BE2C (cell line): ENCODE data around the gene FARS2.

Experiments
- DNase-seq: peaks from one replicate; pipeline ENCODE4 v3.0.0-alpha.2; 2020
- H3K27me3 ChIP-seq: fragments of 250-450 bp; sonication (Bioruptor Pico); 2 replicates; pipeline ENCODE4 v1.5.1; 2020; ENCODE audit warnings: mild to moderate bottlenecking
- H3K36me3 ChIP-seq: fragments of 250-450 bp; sonication (Bioruptor Pico); 2 replicates; pipeline ENCODE4 v1.5.1; 2020; ENCODE audit warnings: mild to moderate bottlenecking
- H3K4me1 ChIP-seq: fragments of 250-450 bp; sonication (Bioruptor Pico); 2 replicates; pipeline ENCODE4 v1.5.1; 2020
- H3K4me3 ChIP-seq: 2 replicates; pipeline ENCODE4 v1.5.1; 2011; ENCODE audit warnings: low read depth, low read length
- H3K9me3 ChIP-seq: fragments of 250-450 bp; sonication (Bioruptor Pico); 2 replicates; pipeline ENCODE4 v1.5.1; 2020
- CTCF ChIP-seq: IDR thresholded peaks from 2 replicates; pipeline ENCODE4 v1.5.1; 2012; ENCODE audit warnings: mild to moderate bottlenecking, low read depth, low read length

The FARS2 gene

GRCh38 chr6:5776706-5777390 is 515.5 kb downstream of the FARS2 start:
- H3K4me3 ChIP-seq, result no peak overlapping the region
- no peaks in the 10 kb centered on the region; the same call in 1 of the 2 replicates for H3K36me3 ChIP-seq
- H3K9me3 ChIP-seq, result no peaks in the 10 kb centered on the region
- no peaks in the 10 kb centered on the region for H3K27me3 ChIP-seq
- no peak for TF ChIP-seq CTCF
- no peaks in the 10 kb centered on the region for H3K4me1 ChIP-seq
- no peak for DNase-seq

DNA sequence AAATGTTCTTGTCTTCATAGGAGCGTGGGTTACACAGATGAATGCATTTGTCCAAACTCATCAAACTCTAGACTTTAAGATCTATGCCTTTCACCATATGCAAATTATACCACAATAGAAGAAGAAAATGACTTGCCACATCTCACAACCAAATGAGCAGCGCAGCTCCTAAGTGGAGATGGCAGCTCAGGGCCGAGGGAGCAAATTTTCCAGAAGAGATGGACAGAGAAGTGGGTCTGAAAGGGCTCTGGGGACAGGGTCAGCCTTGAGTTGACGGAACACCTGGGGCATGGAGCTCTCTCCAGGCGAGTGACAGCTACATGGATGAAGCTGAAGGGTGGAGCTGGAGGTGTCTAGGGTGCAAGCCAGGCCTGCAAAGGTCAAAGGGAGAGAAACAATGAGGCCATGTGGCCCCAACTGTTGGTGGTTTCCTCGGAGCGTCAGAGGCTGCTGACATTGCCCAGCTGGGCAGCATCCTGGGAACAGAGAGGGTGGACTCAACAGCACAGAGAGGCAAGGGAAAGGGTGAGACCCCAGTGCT is 517.1 kb downstream of the FARS2 start:
- Histone ChIP-seq H3K9me3 (no peaks in the 10 kb centered on the region), H3K27me3 (no peaks in the 10 kb centered on the region), H3K4me3 (no peak overlapping the region), H3K36me3 (no peaks in the 10 kb centered on the region; the same call in 1 of the 2 replicates), H3K4me1 (no peaks in the 10 kb centered on the region)
- TF ChIP-seq CTCF, result no peak
- no peak for DNase-seq

DNA sequence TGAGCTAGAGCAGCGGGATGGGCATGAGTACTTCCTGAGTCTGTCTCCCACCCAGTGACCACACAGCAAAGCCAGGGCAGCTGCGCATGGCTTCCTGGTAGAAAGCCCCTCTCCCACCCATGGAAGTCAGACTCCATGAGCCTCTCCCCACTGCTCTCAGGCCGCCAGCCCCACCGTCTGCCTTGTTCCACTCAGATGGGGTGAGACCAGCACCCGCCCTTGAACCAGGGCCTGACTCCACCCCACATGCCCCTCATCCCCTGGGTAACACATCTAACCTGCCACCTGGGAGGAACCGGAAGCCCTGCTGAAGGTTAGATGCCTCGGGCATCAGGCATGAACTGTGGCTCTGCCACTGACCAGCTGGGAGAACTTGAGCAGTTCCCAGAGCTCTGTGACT is 517.6 kb downstream of the FARS2 start:
- no peaks in the 10 kb centered on the region; the same call in 1 of the 2 replicates for H3K36me3 ChIP-seq
- H3K27me3 ChIP-seq, result no peaks in the 10 kb centered on the region
- H3K4me1 ChIP-seq, result no peaks in the 10 kb centered on the region
- no peak for TF ChIP-seq CTCF
- no peak for DNase-seq
- H3K9me3 ChIP-seq, result no peaks in the 10 kb centered on the region
- H3K4me3 ChIP-seq, result no peak overlapping the region

GRCh38 chr6:5781019-5781418 is 519.7 kb downstream of the FARS2 start:
- Histone ChIP-seq H3K9me3 (no peaks in the 10 kb centered on the region), H3K27me3 (no peaks in the 10 kb centered on the region), H3K4me3 (no peak overlapping the region), H3K4me1 (no peaks in the 10 kb centered on the region), H3K36me3 (no peaks in the 10 kb centered on the region; the same call in 1 of the 2 replicates)
- TF ChIP-seq CTCF, result no peak
- no peak for DNase-seq

DNA sequence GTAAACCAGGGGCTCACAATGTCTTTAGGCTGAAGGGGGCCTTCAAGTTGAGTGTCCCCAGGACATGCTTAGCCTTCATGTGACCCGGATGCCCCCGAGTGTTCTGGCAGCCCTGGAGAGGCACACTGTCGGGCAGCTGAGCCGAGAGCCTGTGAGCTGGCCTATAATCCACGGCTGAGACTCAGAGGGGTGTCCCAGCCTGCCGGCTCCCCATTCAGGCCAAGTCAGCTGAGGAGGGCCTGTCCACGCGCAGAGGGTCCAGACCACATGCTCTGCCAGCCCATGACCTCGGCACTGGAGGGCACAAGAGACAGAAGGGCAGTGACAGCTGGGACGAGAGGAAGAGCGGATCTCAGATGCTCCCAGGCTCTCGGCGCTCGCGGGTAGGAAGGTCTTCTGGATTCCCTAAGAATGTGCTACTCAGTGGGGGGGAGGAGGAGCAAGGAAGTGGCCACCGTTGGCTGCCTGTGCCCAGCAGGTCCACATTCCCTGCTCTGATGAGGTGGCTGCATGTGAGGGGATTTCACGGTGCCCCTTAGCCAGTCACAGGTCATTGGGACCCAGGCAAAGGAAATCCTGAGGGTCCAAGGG is 520.7 kb downstream of the FARS2 start:
- no peaks in the 10 kb centered on the region for H3K9me3 ChIP-seq
- no peaks in the 10 kb centered on the region for H3K4me1 ChIP-seq
- no peak for TF ChIP-seq CTCF
- H3K4me3 ChIP-seq, result no peak overlapping the region
- H3K27me3 ChIP-seq, result no peaks in the 10 kb centered on the region
- no peak for DNase-seq
- H3K36me3 ChIP-seq, result no peaks in the 10 kb centered on the region

- peak; percentile 22 for TF ChIP-seq CTCF
- no peaks in the 10 kb centered on the region for H3K4me1 ChIP-seq
- no peaks in the 10 kb centered on the region for H3K36me3 ChIP-seq
- no peaks in the 10 kb centered on the region for H3K9me3 ChIP-seq
- H3K27me3 ChIP-seq, result no peaks in the 10 kb centered on the region
- peak; percentile 66 for DNase-seq
- no peak overlapping the region for H3K4me3 ChIP-seq
These were observed 521.7 kb downstream of the FARS2 start for GRCh38 chr6:5782783-5783547.
